Mucosa of descending colon (tissue), 3 donors: ENCODE results near the gene NOSTRIN. TPM values are rescaled to one million over a fixed set of nuclear protein-coding genes. Genes with fewer than 3 reads are reported as not detected.
"Not testable (repeated sequence)": the region's sequence is repeated elsewhere in the genome, so short reads cannot be mapped to it uniquely, and the experiment has no call there.

Experiments
- ATAC-seq: fragments of 200-7000 bp; cut with Tn5 transposase; one replicate; pipeline ENCODE4 v1.9.1; 2020; ENCODE audit warnings: mild to moderate bottlenecking, moderate library complexity
- DNase-seq, 3 donors: peaks; one replicate each; pipeline ENCODE4 v3.0.0-alpha.2; 2020
- H3K36me3 ChIP-seq: fragments of 200-600 bp; one replicate; pipeline ENCODE4 v1.8.0; 2021; ENCODE audit warnings: low read depth, mild to moderate bottlenecking
- H3K4me1 ChIP-seq: fragments of 200-600 bp; one replicate; pipeline ENCODE4 v1.8.0; 2021; ENCODE audit warnings: low read depth, mild to moderate bottlenecking
- H3K4me3 ChIP-seq: fragments of 200-600 bp; one replicate; pipeline ENCODE4 v1.8.0; 2021; ENCODE audit warnings: mild to moderate bottlenecking
- H3K9me3 ChIP-seq: fragments of 200-600 bp; one replicate; pipeline ENCODE4 v1.8.0; 2021; ENCODE audit warnings: mild to moderate bottlenecking
- CTCF ChIP-seq: fragments of 200-600 bp; IDR thresholded peaks from one replicate; pipeline ENCODE4 v1.8.0; 2022; ENCODE audit warnings: antibody characterized with exemption, mild to moderate bottlenecking
- intact Hi-C, 2 donors: fragments of 100-400 bp; cut with DNase I in 1 of 2; cut with micrococcal nuclease in 1 of 2; formaldehyde crosslinking; loops; one replicate each; pipeline versions ENCODE4 v1.11.0 to v1.11.1; 2022; cut with DNase I, micrococcal nuclease
- total RNA-seq, 3 donors: library from RNA; stranded (reverse); fragmentation: NEBNext Ultra II Directional in 2 of 3; extraction: Animal tissue kit (Norgen Biotek cat#: 25700) in 2 of 3; gene quantifications; one replicate each; pipeline versions ENCODE4 v1.2.1 to v1.2.4, GENCODE V29; 2021 to 2023
- donor health status: DM: no; HTN: no; CAD: no; lungs with moderate emphysema.
- donor health status: DM: no; HTN: no; CAD: no.
- donor health status: DM: no; HTN: yes; CAD: no.

The NOSTRIN gene
- total RNA-seq, 3 donors from 2014 or later: 27.3 to 78.7 (median 56.2) TPM

GRCh38 chr2:168790226-168790902 lies 12.1 kb upstream of the NOSTRIN start:
- DNase-seq: no peak
- no peak for ATAC-seq
- intact Hi-C loops: no loop called here
- no peaks in the 10 kb centered on the region for H3K9me3 ChIP-seq
- no peak overlapping the region for H3K4me3 ChIP-seq
- TF ChIP-seq CTCF: no peak
- no peaks in the 10 kb centered on the region for H3K4me1 ChIP-seq
- H3K36me3 ChIP-seq: no peaks in the 10 kb centered on the region

- H3K36me3 ChIP-seq, ATAC-seq, H3K4me3 ChIP-seq, H3K9me3 ChIP-seq, DNase-seq, intact Hi-C loops, H3K4me1 ChIP-seq: not testable (repeated sequence)
These were observed 11.3 kb upstream of the NOSTRIN start for GRCh38 chr2:168791140-168791539.

GRCh38 chr2:168793596-168793995 lies 8.8 kb upstream of the NOSTRIN start:
- Histone ChIP-seq H3K4me1 (peaks cover 11% of the 10 kb centered on the region), H3K36me3 (no peaks in the 10 kb centered on the region), H3K9me3 (no peaks in the 10 kb centered on the region), H3K4me3 (no peak overlapping the region)
- TF ChIP-seq CTCF: no peak
- intact Hi-C loops: no loop called here
- DNase-seq (no peak), ATAC-seq (no peak)

GRCh38 chr2:168794968-168795367 lies 7.5 kb upstream of the NOSTRIN start:
- no peak for ATAC-seq
- intact Hi-C loops: no loop called here

GRCh38 chr2:168796090-168796577 lies 6.3 kb upstream of the NOSTRIN start:
- ATAC-seq: peak; percentile 20
- no peak for DNase-seq
- Histone ChIP-seq H3K4me3 (no peak overlapping the region), H3K9me3 (no peaks in the 10 kb centered on the region), H3K36me3 (no peaks in the 10 kb centered on the region), H3K4me1 (peaks cover 12% of the 10 kb centered on the region)
- intact Hi-C loops: no loop called here
- no peak for TF ChIP-seq CTCF

More at GRCh38 chr2:168794968-168795367, 7.5 kb upstream of the NOSTRIN start:
- H3K9me3 ChIP-seq: no peaks in the 10 kb centered on the region
- H3K4me3 ChIP-seq: no peak overlapping the region
- DNase-seq: no peak
- H3K36me3 ChIP-seq: no peaks in the 10 kb centered on the region
- TF ChIP-seq CTCF: no peak
- peaks cover 12% of the 10 kb centered on the region for H3K4me1 ChIP-seq

- DNase-seq: no peak
- no peak for ATAC-seq
- Histone ChIP-seq H3K36me3 (no peaks in the 10 kb centered on the region), H3K4me1 (peaks cover 16% of the 10 kb centered on the region), H3K9me3 (no peaks in the 10 kb centered on the region), H3K4me3 (no peak overlapping the region)
- TF ChIP-seq CTCF: no peak
- intact Hi-C loops: no loop called here
These were observed 5.7 kb upstream of the NOSTRIN start for GRCh38 chr2:168796583-168797285.
